H9 (cell line): Measurements from ENCODE around the gene SFMBT1. TPM values are rescaled to one million over a fixed set of nuclear protein-coding genes. Genes with fewer than 3 reads are reported as not detected.

ENCODE experiments used
- DNase-seq: peaks from one replicate; pipeline ENCODE4 v3.0.0-alpha.2; 2017
- H2AFZ ChIP-seq: one replicate; pipeline ENCODE4 v1.6.1; 2013; ENCODE audit warnings: mild to moderate bottlenecking, low read length, control low read depth, moderate library complexity
- H2AK5ac ChIP-seq: 2 replicates; pipeline ENCODE4 v1.6.1; 2013; ENCODE audit warnings: low read length, control low read depth, mixed read lengths; ENCODE audit not compliant: insufficient read length
- H2BK120ac ChIP-seq: one replicate; pipeline ENCODE4 v1.6.1; 2013; ENCODE audit warnings: low read depth, mild to moderate bottlenecking, low read length, control low read depth, inconsistent platforms; ENCODE audit not compliant: poor library complexity, severe bottlenecking
- H2BK12ac ChIP-seq: 2 replicates; pipeline ENCODE4 v1.6.1; 2013; ENCODE audit warnings: low read length, control low read depth, mixed read lengths, low read depth; ENCODE audit not compliant: insufficient read length
- H2BK15ac ChIP-seq: 2 replicates; pipeline ENCODE4 v1.6.1; 2013; ENCODE audit warnings: low read depth, low read length, control low read depth
- H2BK20ac ChIP-seq: one replicate; pipeline ENCODE4 v1.6.1; 2013; ENCODE audit warnings: low read depth, mild to moderate bottlenecking, low read length, control low read depth, inconsistent platforms; ENCODE audit not compliant: poor library complexity, severe bottlenecking
- H2BK5ac ChIP-seq: 2 replicates; pipeline ENCODE4 v1.6.1; 2013; ENCODE audit warnings: low read length, control low read depth, mixed read lengths; ENCODE audit not compliant: insufficient read length
- H3K14ac ChIP-seq: 2 replicates; pipeline ENCODE4 v1.6.1; 2013; ENCODE audit warnings: low read length, control low read depth; ENCODE audit not compliant: insufficient read depth
- H3K18ac ChIP-seq: 2 replicates; pipeline ENCODE4 v1.6.1; 2013; ENCODE audit warnings: low read depth, mild to moderate bottlenecking, mixed read lengths, low read length, control low read depth; ENCODE audit not compliant: insufficient read length
- H3K23ac ChIP-seq: 2 replicates; pipeline ENCODE4 v1.6.1; 2013; ENCODE audit warnings: low read length, control low read depth, mixed read lengths, low read depth; ENCODE audit not compliant: insufficient read length
- H3K23me2 ChIP-seq: 2 replicates; pipeline ENCODE4 v1.6.1; 2013; ENCODE audit warnings: low read depth, mild to moderate bottlenecking, mixed read lengths, low read length, control low read depth; ENCODE audit not compliant: insufficient read length, poor library complexity, severe bottlenecking
- H3K27ac ChIP-seq: 2 replicates; pipeline ENCODE4 v1.5.1; 2013; ENCODE audit warnings: low read length, control low read depth, mixed read lengths, low read depth; ENCODE audit not compliant: insufficient read length
- H3K27me3 ChIP-seq: 2 replicates; pipeline ENCODE4 v1.6.1; 2013; ENCODE audit warnings: low read length, control low read depth, inconsistent platforms; ENCODE audit not compliant: insufficient read depth
- H3K4ac ChIP-seq: 2 replicates; pipeline ENCODE4 v1.6.1; 2013; ENCODE audit warnings: low read depth, mild to moderate bottlenecking, control low read depth, inconsistent platforms, low read length, moderate library complexity
- H3K4me1 ChIP-seq: 2 replicates; pipeline ENCODE4 v1.6.1; 2013; ENCODE audit warnings: low read length, control low read depth, inconsistent platforms; ENCODE audit not compliant: insufficient read depth
- H3K4me2 ChIP-seq: 2 replicates; pipeline ENCODE4 v1.6.1; 2013; ENCODE audit warnings: low read length, control low read depth, mixed read lengths; ENCODE audit not compliant: insufficient read length, insufficient read depth
- H3K56ac ChIP-seq: 2 replicates; pipeline ENCODE4 v1.6.1; 2013; ENCODE audit warnings: low read depth, mild to moderate bottlenecking, mixed read lengths, low read length, control low read depth; ENCODE audit not compliant: insufficient read length
- H3K79me1 ChIP-seq: 2 replicates; pipeline ENCODE4 v1.6.1; 2013; ENCODE audit warnings: low read depth, mild to moderate bottlenecking, moderate library complexity, low read length, control low read depth, inconsistent platforms; ENCODE audit not compliant: insufficient read depth, poor library complexity, severe bottlenecking
- H3K79me2 ChIP-seq: 2 replicates; pipeline ENCODE4 v1.6.1; 2013; ENCODE audit warnings: low read length, control low read depth, inconsistent platforms; ENCODE audit not compliant: insufficient read depth
- H3K9ac ChIP-seq: 2 replicates; pipeline ENCODE4 v1.6.1; 2013; ENCODE audit warnings: low read length, control low read depth, mixed read lengths; ENCODE audit not compliant: insufficient read length; ENCODE audit errors: extremely low read depth
- H3K9me3 ChIP-seq: one replicate; pipeline ENCODE4 v1.6.1; 2013; ENCODE audit warnings: low read depth, low read length, inconsistent platforms; ENCODE audit not compliant: control insufficient read depth
- H3T11ph ChIP-seq: one replicate; pipeline ENCODE4 v1.6.1; 2013; ENCODE audit warnings: mild to moderate bottlenecking, low read length, control low read depth, inconsistent platforms
- H4K20me1 ChIP-seq: one replicate; pipeline ENCODE4 v1.6.1; 2013; ENCODE audit not compliant: control insufficient read depth, insufficient read length, insufficient read depth
- H4K5ac ChIP-seq: 2 replicates; pipeline ENCODE4 v1.6.1; 2013; ENCODE audit warnings: low read depth, mild to moderate bottlenecking, mixed read lengths, low read length, control low read depth; ENCODE audit not compliant: insufficient read length
- H4K8ac ChIP-seq: replicated peaks from 2 replicates; pipeline ENCODE4 v1.6.1; 2013; ENCODE audit warnings: low read length, control low read depth, mixed read lengths, low read depth; ENCODE audit not compliant: insufficient read length
- H4K91ac ChIP-seq: 2 replicates; pipeline ENCODE4 v1.6.1; 2013; ENCODE audit warnings: low read depth, mild to moderate bottlenecking, moderate library complexity, mixed read lengths, low read length, control low read depth; ENCODE audit not compliant: insufficient read length
- H3K27ac Mint-ChIP-seq, 3 experiments: 2 replicates in 2 of 3; 3 replicates in 1 of 3; pipeline ENCODE4 v1.8.0; 2020 to 2021; ENCODE audit warnings: mixed read lengths in 3 of 3, mild to moderate bottlenecking in 1 of 3, moderate library complexity in 1 of 3
- H3K27me3 Mint-ChIP-seq: 2 replicates; pipeline ENCODE4 v1.8.0; 2021; ENCODE audit warnings: low read depth, mild to moderate bottlenecking, moderate library complexity, mixed read lengths
- H3K36me3 Mint-ChIP-seq, 3 experiments: 2 replicates in 2 of 3; 3 replicates in 1 of 3; pipeline ENCODE4 v1.8.0; 2020 to 2021; ENCODE audit warnings: low read depth in 3 of 3, mixed read lengths in 3 of 3; ENCODE audit not compliant: insufficient read depth in 1 of 3
- H3K4me1 Mint-ChIP-seq, 2 experiments: 2 replicates each; pipeline ENCODE4 v1.8.0; 2020; ENCODE audit warnings: mixed read lengths in 2 of 2
- H3K4me3 Mint-ChIP-seq, 2 experiments: 2 replicates in 1 of 2; 3 replicates in 1 of 2; pipeline ENCODE4 v1.8.0; 2020 to 2021; ENCODE audit warnings: mild to moderate bottlenecking in 2 of 2, mixed read lengths in 2 of 2, moderate library complexity in 1 of 2
- H3K9me3 Mint-ChIP-seq, 2 experiments: 2 replicates in 1 of 2; 3 replicates in 1 of 2; pipeline ENCODE4 v1.8.0; 2020; ENCODE audit warnings: mild to moderate bottlenecking in 2 of 2, mixed read lengths in 2 of 2, moderate library complexity in 1 of 2
- WGBS: extraction: QIAGEN DNeasy Blood & Tissue Kit; methylation state at CpG from one replicate; pipeline ENCODE4 v1.1.7; 2013; ENCODE audit warnings: missing lambda C conversion rate, low lambda C conversion rate, mixed read lengths; ENCODE audit not compliant: insufficient read length; ENCODE audit errors: extremely low coverage; 5-methylcytosine and 5-hydroxymethylcytosine counted together
- total RNA-seq: library from RNA; stranded (reverse); gene quantifications from 2 replicates; pipeline ENCODE4 v1.2.1, GENCODE V29; 2021
- TF ChIP-seq, protein P1 (sequence below): fragments of 200-600 bp; sonication (generic); conservative IDR thresholded peaks from 3 replicates; pipeline ENCODE4 v1.8.0; 2021; ENCODE audit warnings: antibody characterized with exemption, mild to moderate bottlenecking

SFMBT1 gene
- total RNA-seq, 1 experiment from 2014 or later = 15.3 TPM

- Mint-ChIP-seq H3K27ac (no peak overlapping the region), H3K27me3 (no peaks in the 10 kb centered on the region; the same call in 1 of the 2 replicates), H3K4me3 (no peak overlapping the region), H3K9me3 (no peaks in the 10 kb centered on the region), H3K36me3 (peaks cover 5 to 8% (median 7%) of the 10 kb centered on the region in 3 experiments; a peak in 4 of 7 replicates), H3K4me1 (no peaks in the 10 kb centered on the region)
- TF ChIP-seq, protein P1, sequence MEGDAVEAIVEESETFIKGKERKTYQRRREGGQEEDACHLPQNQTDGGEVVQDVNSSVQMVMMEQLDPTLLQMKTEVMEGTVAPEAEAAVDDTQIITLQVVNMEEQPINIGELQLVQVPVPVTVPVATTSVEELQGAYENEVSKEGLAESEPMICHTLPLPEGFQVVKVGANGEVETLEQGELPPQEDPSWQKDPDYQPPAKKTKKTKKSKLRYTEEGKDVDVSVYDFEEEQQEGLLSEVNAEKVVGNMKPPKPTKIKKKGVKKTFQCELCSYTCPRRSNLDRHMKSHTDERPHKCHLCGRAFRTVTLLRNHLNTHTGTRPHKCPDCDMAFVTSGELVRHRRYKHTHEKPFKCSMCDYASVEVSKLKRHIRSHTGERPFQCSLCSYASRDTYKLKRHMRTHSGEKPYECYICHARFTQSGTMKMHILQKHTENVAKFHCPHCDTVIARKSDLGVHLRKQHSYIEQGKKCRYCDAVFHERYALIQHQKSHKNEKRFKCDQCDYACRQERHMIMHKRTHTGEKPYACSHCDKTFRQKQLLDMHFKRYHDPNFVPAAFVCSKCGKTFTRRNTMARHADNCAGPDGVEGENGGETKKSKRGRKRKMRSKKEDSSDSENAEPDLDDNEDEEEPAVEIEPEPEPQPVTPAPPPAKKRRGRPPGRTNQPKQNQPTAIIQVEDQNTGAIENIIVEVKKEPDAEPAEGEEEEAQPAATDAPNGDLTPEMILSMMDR = no peak
- H3K4ac ChIP-seq = no peak overlapping the region
- WGBS = no CpG with 5 or more reads among the region's 2 CpGs
- DNase-seq = no peak
- no peak overlapping the region for H3T11ph ChIP-seq
- no peaks in the 10 kb centered on the region for H3K23me2 ChIP-seq
- no peak overlapping the region for H3K14ac ChIP-seq
- no peaks in the 10 kb centered on the region for H3K79me2 ChIP-seq
- H4K91ac ChIP-seq = no peak overlapping the region
- no peak overlapping the region for H3K27ac ChIP-seq
- no peaks in the 10 kb centered on the region for H3K79me1 ChIP-seq
- H4K8ac ChIP-seq = no peak overlapping the region
- H2BK15ac ChIP-seq = no peak overlapping the region
- no peak overlapping the region for H4K5ac ChIP-seq
- H3K4me1 ChIP-seq = no peaks in the 10 kb centered on the region
- no peak overlapping the region for H3K56ac ChIP-seq
- no peak overlapping the region for H3K9ac ChIP-seq
- no peaks in the 10 kb centered on the region for H3K27me3 ChIP-seq
- no peak overlapping the region for H3K18ac ChIP-seq
- H2AFZ ChIP-seq = no peak overlapping the region
- no peaks in the 10 kb centered on the region for H3K9me3 ChIP-seq
- H2AK5ac ChIP-seq = no peak overlapping the region
- no peak overlapping the region for H2BK12ac ChIP-seq
- no peak overlapping the region for H2BK20ac ChIP-seq
- H2BK120ac ChIP-seq = no peak overlapping the region
- no peaks in the 10 kb centered on the region for H4K20me1 ChIP-seq
- H3K4me2 ChIP-seq = no peak overlapping the region
- H2BK5ac ChIP-seq = no peak overlapping the region
- no peak overlapping the region for H3K23ac ChIP-seq
Measured at GRCh38 chr3:52967398-52967797, 78.5 kb downstream of the SFMBT1 start.
